Neuronal stem cell (in vitro differentiated cells): Measurements from ENCODE around the gene CDC40.

ENCODE experiments used
- DNase-seq: peaks from one replicate; pipeline ENCODE4 v3.0.0-alpha.2; 2013; ENCODE audit warnings: low spot score
- H2AFZ ChIP-seq: one replicate; pipeline ENCODE4 v1.6.1; 2013; ENCODE audit warnings: mild to moderate bottlenecking, low read length, inconsistent platforms
- H2AK5ac ChIP-seq: 2 replicates; pipeline ENCODE4 v1.6.1; 2013; ENCODE audit warnings: low read depth, mild to moderate bottlenecking, inconsistent platforms, low read length, moderate library complexity, mixed read lengths
- H2BK120ac ChIP-seq: 2 replicates; pipeline ENCODE4 v1.6.1; 2013; ENCODE audit warnings: low read depth, mild to moderate bottlenecking, inconsistent platforms, low read length, moderate library complexity, mixed read lengths
- H2BK12ac ChIP-seq: one replicate; pipeline ENCODE4 v1.6.1; 2013; ENCODE audit warnings: low read length, inconsistent platforms
- H2BK15ac ChIP-seq: 2 replicates; pipeline ENCODE4 v1.6.1; 2013; ENCODE audit warnings: mild to moderate bottlenecking, low read length, inconsistent platforms, mixed read lengths
- H2BK5ac ChIP-seq: one replicate; pipeline ENCODE4 v1.6.1; 2013; ENCODE audit warnings: inconsistent platforms, mild to moderate bottlenecking, low read length, moderate library complexity
- H3K14ac ChIP-seq: one replicate; pipeline ENCODE4 v1.6.1; 2013; ENCODE audit warnings: low read length, inconsistent platforms
- H3K18ac ChIP-seq: 2 replicates; pipeline ENCODE4 v1.6.1; 2013; ENCODE audit warnings: low read length, inconsistent platforms
- H3K23ac ChIP-seq: 2 replicates; pipeline ENCODE4 v1.6.1; 2013; ENCODE audit warnings: low read depth, mild to moderate bottlenecking, mixed read lengths, low read length, inconsistent platforms; ENCODE audit not compliant: poor library complexity
- H3K27ac ChIP-seq: replicated peaks from 3 replicates; pipeline ENCODE4 v1.5.1; 2013; ENCODE audit warnings: low read length, inconsistent platforms
- H3K27me3 ChIP-seq, 3 experiments: 2 replicates each; pipeline ENCODE4 v1.6.1; 2013; ENCODE audit warnings: low read length in 3 of 3, mild to moderate bottlenecking in 2 of 3, inconsistent platforms in 1 of 3, low read depth in 1 of 3, mixed read lengths in 1 of 3, moderate library complexity in 1 of 3; ENCODE audit not compliant: control insufficient read depth in 3 of 3, insufficient read depth in 3 of 3
- H3K36me3 ChIP-seq, 2 donors: replicated peaks in 1 of 2; 2 replicates each; pipeline ENCODE4 v1.6.1; 2013; ENCODE audit warnings: low read length in 2 of 2; ENCODE audit not compliant: control insufficient read depth in 2 of 2, insufficient read depth in 2 of 2
- H3K4ac ChIP-seq: 2 replicates; pipeline ENCODE4 v1.6.1; 2013; ENCODE audit warnings: inconsistent platforms, mild to moderate bottlenecking, low read length, moderate library complexity
- H3K4me1 ChIP-seq, 2 donors: 1 replicate in 1 of 2; 2 replicates in 1 of 2; pipeline ENCODE4 v1.6.1; 2013; ENCODE audit warnings: low read length in 2 of 2, low read depth in 1 of 2; ENCODE audit not compliant: control insufficient read depth in 2 of 2, insufficient read depth in 1 of 2
- H3K4me2 ChIP-seq: one replicate; pipeline ENCODE4 v1.6.1; 2013; ENCODE audit warnings: mild to moderate bottlenecking, low read length, inconsistent platforms; ENCODE audit not compliant: insufficient read depth, poor library complexity, severe bottlenecking
- H3K4me3 ChIP-seq, 2 donors: 2 replicates each; pipeline ENCODE4 v1.5.1; 2013; ENCODE audit warnings: low read length in 2 of 2, mild to moderate bottlenecking in 2 of 2, inconsistent platforms in 1 of 2, moderate library complexity in 1 of 2
- H3K79me1 ChIP-seq: one replicate; pipeline ENCODE4 v1.6.1; 2013; ENCODE audit warnings: low read depth, mild to moderate bottlenecking, inconsistent platforms, low read length, moderate library complexity
- H3K9ac ChIP-seq: one replicate; pipeline ENCODE4 v1.6.1; 2013; ENCODE audit warnings: mild to moderate bottlenecking, low read depth, low read length, inconsistent platforms; ENCODE audit not compliant: poor library complexity
- H3K9me3 ChIP-seq, 2 donors: replicated peaks in 1 of 2; 2 replicates each; pipeline versions ENCODE3 to v1.6.1; 2013; ENCODE audit warnings: low read length in 2 of 2, mild to moderate bottlenecking in 2 of 2, inconsistent platforms in 1 of 2, low read depth in 1 of 2, mixed read lengths in 1 of 2, moderate library complexity in 1 of 2; ENCODE audit not compliant: control insufficient read depth in 2 of 2, insufficient read depth in 1 of 2
- H4K8ac ChIP-seq: one replicate; pipeline ENCODE4 v1.6.1; 2013; ENCODE audit warnings: low read depth, mild to moderate bottlenecking, inconsistent platforms, low read length, moderate library complexity
- H4K91ac ChIP-seq: one replicate; pipeline ENCODE4 v1.6.1; 2013; ENCODE audit warnings: low read length, low read depth, mild to moderate bottlenecking, inconsistent platforms; ENCODE audit not compliant: poor library complexity
- WGBS, 2 donors: extraction: QIAGEN DNeasy Blood & Tissue Kit; methylation state at CpG; one replicate each; pipeline ENCODE4 v1.1.7; 2013; ENCODE audit warnings: missing lambda C conversion rate in 2 of 2, mixed read lengths in 1 of 2; ENCODE audit not compliant: insufficient read length in 2 of 2, insufficient replicate concordance in 1 of 2; ENCODE audit errors: extremely low coverage in 2 of 2; 5-methylcytosine and 5-hydroxymethylcytosine counted together

CDC40 gene

DNA sequence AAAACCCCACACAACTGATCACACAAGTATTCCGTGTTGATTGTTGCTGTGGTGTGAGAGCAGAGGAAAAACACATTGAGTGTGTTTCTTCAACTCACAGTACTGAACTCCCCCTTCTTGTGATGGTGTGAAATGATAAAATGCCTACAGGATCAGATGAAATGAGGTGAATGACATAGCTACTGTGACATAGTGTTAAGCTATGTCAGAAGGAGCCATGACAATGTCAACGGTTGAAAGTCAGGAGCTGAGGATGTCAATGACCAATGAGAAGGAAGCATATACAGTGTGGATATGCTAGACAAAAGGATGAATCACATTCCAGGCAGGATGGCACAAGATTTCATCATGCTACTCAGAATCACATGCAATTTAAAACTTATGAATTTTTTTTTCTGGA lies 39.6 kb upstream of the CDC40 start:
- H3K36me3 ChIP-seq, result peaks cover 11 to 18% of the 10 kb centered on the region in 2 donors
- no peak overlapping the region for H3K4me2 ChIP-seq
- H3K9ac ChIP-seq, result no peak overlapping the region
- no peak overlapping the region for H2BK5ac ChIP-seq
- WGBS, 2 donors, result no CpG with 5 or more reads among the region's 2 CpGs
- H3K27me3 ChIP-seq, result no peaks in the 10 kb centered on the region
- H3K9me3 ChIP-seq, result peaks cover 18 to 24% of the 10 kb centered on the region in 2 donors
- H2AK5ac ChIP-seq, result no peak overlapping the region
- no peak overlapping the region for H3K4me3 ChIP-seq
- H2BK15ac ChIP-seq, result no peak overlapping the region
- no peak overlapping the region for H3K18ac ChIP-seq
- H4K91ac ChIP-seq, result no peak overlapping the region
- H3K4ac ChIP-seq, result no peak overlapping the region
- H3K79me1 ChIP-seq, result peaks cover 10% of the 10 kb centered on the region
- no peak overlapping the region for H3K23ac ChIP-seq
- H2BK120ac ChIP-seq, result no peak overlapping the region
- no peak overlapping the region for H3K14ac ChIP-seq
- H3K4me1 ChIP-seq, result no peaks in the 10 kb centered on the region
- no peak overlapping the region for H2AFZ ChIP-seq
- no peak overlapping the region for H4K8ac ChIP-seq
- H3K27ac ChIP-seq, result no peak overlapping the region
- no peak overlapping the region for H2BK12ac ChIP-seq
- DNase-seq, result no peak

DNA sequence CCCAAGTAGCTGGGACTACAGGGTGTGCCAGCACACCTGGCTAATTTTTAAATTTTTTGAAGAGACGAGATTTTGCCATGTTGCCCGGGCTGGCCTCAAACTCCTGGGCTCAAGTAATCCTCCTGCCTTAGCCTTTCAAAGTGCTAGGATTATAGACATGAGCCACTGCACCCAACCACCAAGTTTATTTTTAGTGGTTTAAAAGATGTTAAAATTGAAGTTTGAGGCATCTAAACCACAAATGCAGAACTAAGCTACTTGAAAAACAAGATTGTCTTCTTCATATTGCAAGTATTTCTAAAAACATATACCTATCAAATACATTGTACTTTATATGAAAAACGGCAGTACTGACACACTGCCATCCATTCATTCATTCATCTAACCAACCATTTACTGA lies 32.4 kb upstream of the CDC40 start:
- Histone ChIP-seq H3K27ac (no peak overlapping the region), H3K4ac (no peak overlapping the region), H2BK12ac (no peak overlapping the region), H3K79me1 (no peaks in the 10 kb centered on the region), H3K18ac (no peak overlapping the region), H2BK120ac (no peak overlapping the region), H3K4me1 (no peaks in the 10 kb centered on the region), H3K23ac (no peak overlapping the region), H3K14ac (no peak overlapping the region), H3K4me3 (no peak overlapping the region), H3K27me3 (no peaks in the 10 kb centered on the region), H2BK5ac (no peak overlapping the region), H4K8ac (no peak overlapping the region), H2AFZ (no peak overlapping the region), H3K36me3 (peaks cover 0 to 2% of the 10 kb centered on the region in 2 donors), H4K91ac (no peak overlapping the region), H2BK15ac (no peak overlapping the region), H2AK5ac (no peak overlapping the region), H3K9me3 (peaks cover 0 to 7% of the 10 kb centered on the region in 2 donors), H3K4me2 (no peak overlapping the region), H3K9ac (no peak overlapping the region)
- WGBS, 2 donors, result no CpG with 5 or more reads among the region's 3 CpGs
- no peak for DNase-seq

DNA sequence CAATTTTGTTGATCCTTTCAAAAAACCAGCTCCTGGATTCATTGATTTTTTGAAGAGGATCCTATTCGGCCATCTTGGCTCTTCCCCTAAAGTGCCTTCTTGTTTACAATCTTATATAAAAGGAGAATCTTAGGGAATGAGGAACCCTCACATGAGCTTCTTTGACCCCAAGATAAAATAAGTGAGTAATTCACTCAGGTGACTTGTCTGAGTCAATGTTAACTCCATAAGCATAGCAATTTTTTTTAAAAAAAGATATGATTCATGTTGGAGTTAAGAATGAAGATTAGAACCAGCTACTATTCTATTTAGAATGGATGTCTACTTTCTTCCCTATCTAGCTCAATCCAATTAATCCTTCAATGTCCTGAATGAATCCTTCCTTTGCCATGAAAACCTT lies 21.7 kb upstream of the CDC40 start:
- no peak for DNase-seq
- Histone ChIP-seq H3K4me3 (no peak overlapping the region), H3K23ac (no peak overlapping the region), H3K36me3 (peaks cover 0 to 6% of the 10 kb centered on the region in 2 donors), H2BK120ac (no peak overlapping the region), H3K27ac (no peak overlapping the region), H2BK12ac (no peak overlapping the region), H3K4me1 (no peaks in the 10 kb centered on the region), H3K79me1 (no peaks in the 10 kb centered on the region), H2BK5ac (no peak overlapping the region), H3K27me3 (no peaks in the 10 kb centered on the region), H2BK15ac (no peak overlapping the region), H3K4ac (no peak overlapping the region), H3K14ac (no peak overlapping the region), H4K91ac (no peak overlapping the region), H3K18ac (no peak overlapping the region), H3K9ac (no peak overlapping the region), H2AK5ac (no peak overlapping the region), H3K9me3 (peaks cover 0 to 13% of the 10 kb centered on the region in 2 donors), H4K8ac (no peak overlapping the region), H3K4me2 (no peak overlapping the region), H2AFZ (no peak overlapping the region)
- no CpG with 5 or more reads among the region's 1 CpG for WGBS, 2 donors

DNA sequence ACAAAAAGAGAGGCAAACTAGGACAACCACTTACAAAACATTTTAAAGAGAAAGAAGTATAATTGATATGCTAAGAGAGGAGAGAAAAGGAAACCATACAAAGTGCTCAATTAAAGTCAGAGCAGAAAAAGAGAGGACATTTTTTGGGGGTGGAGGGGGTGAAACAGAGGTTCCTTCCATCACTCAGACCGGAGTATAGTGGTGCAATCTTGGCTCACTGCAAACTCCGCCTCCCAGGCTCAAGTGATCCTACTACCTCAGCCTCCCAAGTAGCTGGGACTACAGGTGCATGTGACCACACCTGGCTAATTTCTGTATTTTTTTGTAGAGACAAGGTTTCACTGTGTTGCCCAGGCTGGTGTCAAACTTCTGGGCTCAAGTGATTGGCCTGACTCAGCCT lies 10.1 kb upstream of the CDC40 start:
- WGBS, 2 donors, result no CpG with 5 or more reads among the region's 2 CpGs

More for the DNA sequence above, 10.1 kb upstream of the CDC40 start:
- Histone ChIP-seq H3K27me3 (no peaks in the 10 kb centered on the region), H4K91ac (no peak overlapping the region), H3K79me1 (no peaks in the 10 kb centered on the region), H4K8ac (no peak overlapping the region), H2AFZ (no peak overlapping the region), H3K4ac (no peak overlapping the region), H3K23ac (no peak overlapping the region), H2BK5ac (no peak overlapping the region), H3K4me3 (no peak overlapping the region), H2BK12ac (no peak overlapping the region), H3K4me1 (peaks cover 0 to 2% of the 10 kb centered on the region in 2 donors), H3K4me2 (no peak overlapping the region), H3K27ac (no peak overlapping the region), H3K18ac (no peak overlapping the region), H3K14ac (no peak overlapping the region), H2BK120ac (no peak overlapping the region), H2AK5ac (no peak overlapping the region), H3K9me3 (no peaks in the 10 kb centered on the region), H3K36me3 (no peaks in the 10 kb centered on the region), H2BK15ac (no peak overlapping the region), H3K9ac (no peak overlapping the region)
- no peak for DNase-seq
